Panc1 (cell line): ENCODE results near the gene CSF1R. TPM values are rescaled to one million over a fixed set of nuclear protein-coding genes. Genes with fewer than 3 reads are reported as not detected.

Source experiments
- ATAC-seq: fragments of 200-7000 bp; cut with Tn5 transposase; 2 replicates; pipeline ENCODE4 v1.9.1; 2020; ENCODE audit warnings: mild to moderate bottlenecking, moderate library complexity
- BruUV-seq: library from RNA; stranded (reverse); fragments of 400-500 nt; replicated peaks from 2 replicates; lab custom pipeline; 2021; lab: Mats Ljungman, UMichigan
- CTCF ChIA-PET: fragments of 300-600 bp; sonication (Branson Sonifier 250); formaldehyde crosslinking; loops from one replicate; lab custom pipeline; 2022; ENCODE audit warnings: antibody characterized with exemption; lab: Charles Lee
- POLR2A ChIA-PET: fragments of 300-600 bp; sonication (Branson Sonifier 250); formaldehyde crosslinking; loops from one replicate; lab custom pipeline; 2022; ENCODE audit warnings: antibody characterized with exemption; lab: Charles Lee
- DNase-seq: peaks from one replicate; pipeline ENCODE4 v3.0.0-alpha.2; 2010; ENCODE audit warnings: low read depth, low spot score
- H3K27ac ChIP-seq: 2 replicates; pipeline ENCODE4 v1.5.1; 2011; ENCODE audit warnings: mild to moderate bottlenecking, low read length, inconsistent platforms
- H3K27me3 ChIP-seq: fragments of 200-500 bp; sonication (Bioruptor generic); 2 replicates; pipeline ENCODE4 v1.6.0; 2014; ENCODE audit warnings: low read length, inconsistent platforms; ENCODE audit not compliant: control insufficient read depth, insufficient read depth
- H3K36me3 ChIP-seq: fragments of 200-500 bp; sonication (Bioruptor generic); 2 replicates; pipeline ENCODE4 v1.5.1; 2014; ENCODE audit warnings: inconsistent platforms, mild to moderate bottlenecking, low read length, moderate library complexity; ENCODE audit not compliant: control insufficient read depth, insufficient read depth
- H3K4me1 ChIP-seq: 2 replicates; pipeline ENCODE4 v1.5.1; 2011; ENCODE audit warnings: inconsistent platforms, mild to moderate bottlenecking, low read length, moderate library complexity; ENCODE audit not compliant: control insufficient read depth, insufficient read depth
- H3K4me3 ChIP-seq, 2 experiments: 2 replicates each; pipeline ENCODE4 v1.5.1; 2011 to 2012; ENCODE audit warnings: low read depth in 2 of 2, low read length in 2 of 2, mild to moderate bottlenecking in 2 of 2, inconsistent platforms in 1 of 2, moderate library complexity in 1 of 2
- H3K9me3 ChIP-seq: fragments of 200-500 bp; sonication (Bioruptor generic); 2 replicates; pipeline ENCODE4 v1.5.1; 2014; ENCODE audit warnings: low read depth, mild to moderate bottlenecking, inconsistent platforms, low read length, moderate library complexity; ENCODE audit not compliant: control insufficient read depth, insufficient read depth
- CTCF ChIP-seq: fragments of 450-650 bp; IDR thresholded peaks from 2 replicates; pipeline ENCODE4 v1.5.1; 2017; ENCODE audit warnings: mild to moderate bottlenecking
- POLR2AphosphoS5 ChIP-seq: IDR thresholded peaks from 2 replicates; pipeline ENCODE4 v1.6.1; 2012; ENCODE audit warnings: mild to moderate bottlenecking, low read depth, low read length, moderate library complexity
- REST ChIP-seq, 2 experiments: IDR thresholded peaks; 2 replicates each; pipeline ENCODE4 v1.6.1; 2011 to 2012; ENCODE audit warnings: low read depth in 2 of 2, control low read depth in 1 of 2, low read length in 1 of 2, mild to moderate bottlenecking in 1 of 2, moderate library complexity in 1 of 2; ENCODE audit not compliant: insufficient read depth in 1 of 2
- SIN3A ChIP-seq: IDR thresholded peaks from 2 replicates; pipeline ENCODE4 v1.6.1; 2012; ENCODE audit warnings: low read depth, mild to moderate bottlenecking, low read length, moderate library complexity, borderline replicate concordance; ENCODE audit not compliant: insufficient read depth
- TCF7L2 ChIP-seq: IDR thresholded peaks from 2 replicates; pipeline ENCODE4 v1.6.1; 2011; ENCODE audit warnings: mild to moderate bottlenecking, low read depth, low read length, inconsistent platforms
- in situ Hi-C: cut with HindIII; loops from 2 replicates; pipeline ENCODE4 v1.10.0; 2016; ENCODE audit warnings: low sequenced_read_pairs, low pct_unique_long_range_greater_than_20kb
- intact Hi-C: fragments of 100-400 bp; cut with micrococcal nuclease; formaldehyde crosslinking; loops from one replicate; pipeline ENCODE4 v1.10.0; 2022; ENCODE audit not compliant: unreplicated experiment
- total RNA-seq: library from RNA; stranded (reverse); gene quantifications from one replicate; pipeline ENCODE4 v1.2.1, GENCODE V29; 2021; ENCODE audit not compliant: unreplicated experiment

The CSF1R gene
- total RNA-seq, 1 experiment from 2014 or later, result 0.05 TPM

GRCh38 chr5:150013931-150014330 is 72.4 kb downstream of the CSF1R start:
- Histone ChIP-seq H3K9me3 (peaks cover 20% of the 10 kb centered on the region), H3K36me3 (peaks cover 61% of the 10 kb centered on the region), H3K27me3 (no peaks in the 10 kb centered on the region), H3K27ac (no peak overlapping the region), H3K4me3 (no peak overlapping the region), H3K4me1 (no peaks in the 10 kb centered on the region; the same call in 1 of the 2 replicates)
- in situ Hi-C loops (no loop called here), intact Hi-C loops (no loop called here)
- no peak for ATAC-seq
- no peak for DNase-seq
- BruUV-seq, result no TSS peak
- no peak for TF ChIP-seq POLR2AphosphoS5
- no peak for TF ChIP-seq SIN3A
- no peak for TF ChIP-seq TCF7L2
- no peak for TF ChIP-seq CTCF
- ChIA-PET CTCF (no interaction called here), POLR2A (no interaction called here)

- no peak overlapping the region for H3K27ac ChIP-seq
- H3K36me3 ChIP-seq, result peaks cover 56% of the 10 kb centered on the region
- POLR2A ChIA-PET, result no interaction called here
- no peak overlapping the region for H3K4me3 ChIP-seq
- H3K9me3 ChIP-seq, result peaks cover 9% of the 10 kb centered on the region
- H3K4me1 ChIP-seq, result no peaks in the 10 kb centered on the region
- CTCF ChIA-PET, result interaction anchor here (0.5 kb wide), 1 partner anchor 95 kb away, joined by 3 read pairs; no protein-coding TSS in a partner anchor
- ATAC-seq (peak; percentile 54), DNase-seq (no peak)
- BruUV-seq, result no TSS peak
- H3K27me3 ChIP-seq, result no peaks in the 10 kb centered on the region
- TF ChIP-seq REST (IDR thresholded peaks at IDR 0.05; ENCODE audit: insufficient read depth in 1 of 2, low read depth in 2 of 2, low read length in 1 of 2) (no peak), POLR2AphosphoS5 (no peak), CTCF (no peak), TCF7L2 (no peak), SIN3A (no peak)
- in situ Hi-C loops (no loop called here), intact Hi-C loops (no loop called here)
Observed at GRCh38 chr5:150009671-150010387, 76.5 kb downstream of the CSF1R start.
